ENCODE data around the gene ELK4.

ELK4 gene

GRCh38 chr1:205666372-205667166, 34.8 kb upstream of the ELK4 start:
- peak overlapping the region; percentile 67 for H3K4me2 ChIP-seq (ENCODE audit: low read length)
- no peaks in the 10 kb centered on the region for H3K27me3 ChIP-seq (ENCODE audit: low read depth, low read length)
- peak overlapping the region; percentile 7; the same call in 1 of the 2 replicates for H3K9ac ChIP-seq (ENCODE audit: low read length)
- H4K20me1 ChIP-seq (ENCODE audit: insufficient read depth, low read length), result no peaks in the 10 kb centered on the region
- peaks cover 49% of the 10 kb centered on the region for H3K79me2 ChIP-seq (ENCODE audit: low read length)
- H3K4me3 ChIP-seq (ENCODE audit: low read length), result peak overlapping the region; percentile 30; the same call in 1 of the 2 replicates
- H3K27ac ChIP-seq (ENCODE audit: low read length), result no peak overlapping the region
- TF ChIP-seq CTCF (IDR thresholded peaks at IDR 0.05; ENCODE audit: low read depth, low read length) (no peak), EZH2phosphoT487 (IDR thresholded peaks at IDR 0.05; ENCODE audit: low read depth) (no peak)
- H3K36me3 ChIP-seq (replicated peaks; ENCODE audit: low read depth, low read length), result peaks cover 22% of the 10 kb centered on the region
- no peaks in the 10 kb centered on the region for H3K9me3 ChIP-seq (ENCODE audit: insufficient read depth, low read length)
- H2AFZ ChIP-seq (ENCODE audit: low read depth, low read length), result no peak overlapping the region
- peaks cover 72% of the 10 kb centered on the region for H3K4me1 ChIP-seq (ENCODE audit: low read length)

- H3K4me3 ChIP-seq (ENCODE audit: low read length), result peak overlapping the region; percentile 30; the same call in 1 of the 2 replicates
- H3K9me3 ChIP-seq (ENCODE audit: insufficient read depth, low read length), result no peaks in the 10 kb centered on the region
- H3K27ac ChIP-seq (ENCODE audit: low read length), result peak overlapping the region; percentile 39
- peaks cover 39% of the 10 kb centered on the region for H3K79me2 ChIP-seq (ENCODE audit: low read length)
- peaks cover 24% of the 10 kb centered on the region for H3K36me3 ChIP-seq (replicated peaks; ENCODE audit: low read depth, low read length)
- H4K20me1 ChIP-seq (ENCODE audit: insufficient read depth, low read length), result no peaks in the 10 kb centered on the region
- no peak for TF ChIP-seq CTCF (IDR thresholded peaks at IDR 0.05; ENCODE audit: low read depth, low read length)
- no peak for TF ChIP-seq EZH2phosphoT487 (IDR thresholded peaks at IDR 0.05; ENCODE audit: low read depth)
- H3K4me2 ChIP-seq (ENCODE audit: low read length), result peak overlapping the region; percentile 67
- H3K9ac ChIP-seq (ENCODE audit: low read length), result peak overlapping the region; percentile 18; the same call in 1 of the 2 replicates
- peaks cover 61% of the 10 kb centered on the region for H3K4me1 ChIP-seq (ENCODE audit: low read length)
- H2AFZ ChIP-seq (ENCODE audit: low read depth, low read length), result no peak overlapping the region
- no peaks in the 10 kb centered on the region for H3K27me3 ChIP-seq (ENCODE audit: low read depth, low read length)
Measured at GRCh38 chr1:205665201-205666045, 33.6 kb upstream of the ELK4 start.

- Histone ChIP-seq H3K4me1 (ENCODE audit: low read length) (peaks cover 52% of the 10 kb centered on the region), H3K27me3 (ENCODE audit: low read depth, low read length) (no peaks in the 10 kb centered on the region), H3K27ac (ENCODE audit: low read length) (no peak overlapping the region), H3K4me3 (ENCODE audit: low read length) (no peak overlapping the region), H4K20me1 (ENCODE audit: insufficient read depth, low read length) (no peaks in the 10 kb centered on the region), H3K9ac (ENCODE audit: low read length) (no peak overlapping the region), H3K9me3 (ENCODE audit: insufficient read depth, low read length) (no peaks in the 10 kb centered on the region), H3K4me2 (ENCODE audit: low read length) (peak overlapping the region; percentile 67; the same call in 1 of the 2 replicates), H2AFZ (ENCODE audit: low read depth, low read length) (no peak overlapping the region), H3K79me2 (ENCODE audit: low read length) (peaks cover 34% of the 10 kb centered on the region), H3K36me3 (replicated peaks; ENCODE audit: low read depth, low read length) (peaks cover 24% of the 10 kb centered on the region)
- TF ChIP-seq EZH2phosphoT487 (IDR thresholded peaks at IDR 0.05; ENCODE audit: low read depth), result no peak
- TF ChIP-seq CTCF (IDR thresholded peaks at IDR 0.05; ENCODE audit: low read depth, low read length), result no peak
Measured at GRCh38 chr1:205664399-205665017, 32.7 kb upstream of the ELK4 start.

Data from OCI-LY3 (cell line).